Measurements from ENCODE around the gene CLIP1. TPM values are rescaled to one million over a fixed set of nuclear protein-coding genes. Genes with fewer than 3 reads are reported as not detected.

Gene CLIP1
- total and polyA plus RNA-seq, 9 donors: 16.2 to 71.5 (median 37.8) TPM

DNA sequence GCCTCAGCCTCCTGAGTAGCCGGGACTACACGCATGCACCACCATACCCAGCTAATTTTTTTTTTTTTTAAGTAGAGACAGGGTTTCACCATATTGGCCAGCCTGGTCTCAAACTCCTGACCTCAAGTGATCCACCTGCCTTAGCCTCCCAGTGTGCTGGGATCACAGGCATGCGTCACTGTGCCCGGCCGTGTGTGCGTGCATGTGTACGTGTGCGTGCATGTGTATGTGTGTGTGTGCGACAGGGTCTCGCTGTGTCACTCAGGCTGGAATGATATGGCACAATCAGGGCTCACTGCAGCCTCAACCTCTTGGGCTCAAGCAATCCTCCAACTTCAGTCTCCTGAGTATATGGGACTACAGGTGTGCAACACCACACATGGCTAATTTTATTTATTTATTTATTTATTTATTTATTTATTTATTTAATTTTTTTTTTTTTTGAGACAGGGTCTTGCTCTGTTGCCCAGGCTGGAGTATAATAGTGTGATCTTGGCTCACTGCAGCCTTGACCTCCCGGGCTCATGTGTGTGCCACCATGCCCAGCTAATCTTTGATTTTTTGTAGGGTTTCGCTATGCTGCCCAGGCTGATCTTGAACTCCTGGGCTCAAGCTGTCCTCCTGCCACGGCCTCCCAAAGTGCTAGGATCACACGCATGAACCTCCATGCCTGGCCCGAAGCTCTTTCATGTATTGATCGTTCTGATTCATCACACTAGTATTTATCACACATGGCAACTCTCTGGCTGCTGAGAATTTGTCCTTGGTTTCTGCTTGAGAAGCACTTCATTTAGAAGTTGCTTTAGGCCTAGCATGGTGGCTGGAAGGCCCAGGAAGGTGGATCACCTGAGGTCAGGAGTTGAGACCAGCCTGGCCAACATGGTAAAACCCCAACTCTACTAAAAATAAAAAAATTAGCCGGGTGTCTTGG is 35.9 kb upstream of the CLIP1 start:
- 90 to 94% (median 94%) methylated on average over 17 of the region's 17 CpGs for WGBS, 3 donors
- H3K36me3 ChIP-seq: no peaks in the 10 kb centered on the region
- no peak overlapping the region for H3K27ac ChIP-seq
- TF ChIP-seq, protein P1, sequence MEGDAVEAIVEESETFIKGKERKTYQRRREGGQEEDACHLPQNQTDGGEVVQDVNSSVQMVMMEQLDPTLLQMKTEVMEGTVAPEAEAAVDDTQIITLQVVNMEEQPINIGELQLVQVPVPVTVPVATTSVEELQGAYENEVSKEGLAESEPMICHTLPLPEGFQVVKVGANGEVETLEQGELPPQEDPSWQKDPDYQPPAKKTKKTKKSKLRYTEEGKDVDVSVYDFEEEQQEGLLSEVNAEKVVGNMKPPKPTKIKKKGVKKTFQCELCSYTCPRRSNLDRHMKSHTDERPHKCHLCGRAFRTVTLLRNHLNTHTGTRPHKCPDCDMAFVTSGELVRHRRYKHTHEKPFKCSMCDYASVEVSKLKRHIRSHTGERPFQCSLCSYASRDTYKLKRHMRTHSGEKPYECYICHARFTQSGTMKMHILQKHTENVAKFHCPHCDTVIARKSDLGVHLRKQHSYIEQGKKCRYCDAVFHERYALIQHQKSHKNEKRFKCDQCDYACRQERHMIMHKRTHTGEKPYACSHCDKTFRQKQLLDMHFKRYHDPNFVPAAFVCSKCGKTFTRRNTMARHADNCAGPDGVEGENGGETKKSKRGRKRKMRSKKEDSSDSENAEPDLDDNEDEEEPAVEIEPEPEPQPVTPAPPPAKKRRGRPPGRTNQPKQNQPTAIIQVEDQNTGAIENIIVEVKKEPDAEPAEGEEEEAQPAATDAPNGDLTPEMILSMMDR (IDR thresholded peaks at IDR 0.05): no peak
- H3K4me1 ChIP-seq (ENCODE audit: insufficient read depth): no peaks in the 10 kb centered on the region
- peak in 1 of 5 donors; percentile 9 for DNase-seq
- H3K4me3 ChIP-seq: no peak overlapping the region
- intact Hi-C loops (cut with DNase I): no loop called here
- no peaks in the 10 kb centered on the region for H3K9me3 ChIP-seq
- H3K27me3 ChIP-seq: no peaks in the 10 kb centered on the region

DNA sequence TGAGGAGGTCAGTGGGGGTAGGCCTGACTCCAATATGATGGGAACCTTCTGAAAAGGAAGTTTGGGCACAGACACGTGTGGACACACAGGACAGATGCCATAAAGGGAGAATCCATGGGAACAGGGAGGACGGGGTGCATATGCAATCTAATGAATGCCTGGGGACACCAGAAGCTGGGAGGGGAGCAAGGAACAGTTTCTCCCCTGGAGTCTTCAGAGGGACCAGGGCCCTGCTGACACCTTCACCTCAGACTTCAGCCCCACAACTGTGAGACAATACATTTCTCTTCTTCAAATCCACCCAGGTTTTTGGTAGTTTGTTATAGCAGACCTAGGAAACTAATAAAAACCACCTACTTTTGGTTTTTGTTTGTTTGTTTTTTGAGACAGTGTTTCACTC is 35.2 kb upstream of the CLIP1 start:
- WGBS, 3 donors: 58 to 73% (median 68%) methylated on average over 2 of the region's 2 CpGs
- intact Hi-C loops (cut with DNase I): loop anchor here in 1 of 4 donors (2.0 kb wide), 1 partner anchor 21 kb away; no protein-coding TSS in a partner anchor
- DNase-seq: no peak

DNA sequence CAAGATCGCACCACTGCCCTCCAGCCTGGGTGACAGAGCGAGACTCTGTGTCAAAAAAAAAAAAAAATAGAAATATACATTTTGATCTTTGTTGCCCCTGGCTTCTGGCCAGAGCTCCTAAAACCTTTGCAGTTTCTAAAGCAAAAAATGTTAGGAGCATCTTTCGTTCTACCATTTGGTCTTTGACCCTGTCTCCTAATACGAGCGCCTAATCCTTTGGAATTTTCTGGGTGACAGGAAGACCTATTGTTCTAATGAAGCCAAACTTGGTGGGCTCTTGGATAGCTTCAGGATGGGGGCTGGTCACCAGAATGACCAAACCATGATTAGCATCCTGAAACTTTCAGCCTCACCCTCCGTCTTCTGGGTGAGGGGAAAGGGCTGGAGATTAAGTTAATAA is 32.3 kb upstream of the CLIP1 start:
- no peak for DNase-seq
- H3K4me3 ChIP-seq: no peak overlapping the region
- intact Hi-C loops (cut with DNase I): loop anchor here in 1 of 4 donors (1.0 kb wide), 1 partner anchor 31 kb away; no protein-coding TSS in a partner anchor
- TF ChIP-seq, protein P1 (IDR thresholded peaks at IDR 0.05): no peak
- TF ChIP-seq POLR2A (IDR thresholded peaks at IDR 0.05) (no peak), EP300 (IDR thresholded peaks at IDR 0.05) (no peak)
- no peaks in the 10 kb centered on the region for H3K9me3 ChIP-seq
- H3K27ac ChIP-seq: no peak overlapping the region
- 77 to 78% (median 77%) methylated on average over 6 of the region's 6 CpGs for WGBS, 3 donors
- H3K36me3 ChIP-seq: no peaks in the 10 kb centered on the region
- H3K27me3 ChIP-seq: no peaks in the 10 kb centered on the region
- H3K4me1 ChIP-seq (ENCODE audit: insufficient read depth): no peaks in the 10 kb centered on the region

More for the DNA sequence above, 35.2 kb upstream of the CLIP1 start:
- H3K4me1 ChIP-seq (ENCODE audit: insufficient read depth): no peaks in the 10 kb centered on the region
- H3K4me3 ChIP-seq: no peak overlapping the region
- no peaks in the 10 kb centered on the region for H3K9me3 ChIP-seq
- no peak overlapping the region for H3K27ac ChIP-seq
- TF ChIP-seq EP300 (IDR thresholded peaks at IDR 0.05) (no peak), POLR2A (IDR thresholded peaks at IDR 0.05) (no peak)
- TF ChIP-seq, protein P1 (IDR thresholded peaks at IDR 0.05): no peak
- H3K36me3 ChIP-seq: no peaks in the 10 kb centered on the region
- H3K27me3 ChIP-seq: no peaks in the 10 kb centered on the region

DNA sequence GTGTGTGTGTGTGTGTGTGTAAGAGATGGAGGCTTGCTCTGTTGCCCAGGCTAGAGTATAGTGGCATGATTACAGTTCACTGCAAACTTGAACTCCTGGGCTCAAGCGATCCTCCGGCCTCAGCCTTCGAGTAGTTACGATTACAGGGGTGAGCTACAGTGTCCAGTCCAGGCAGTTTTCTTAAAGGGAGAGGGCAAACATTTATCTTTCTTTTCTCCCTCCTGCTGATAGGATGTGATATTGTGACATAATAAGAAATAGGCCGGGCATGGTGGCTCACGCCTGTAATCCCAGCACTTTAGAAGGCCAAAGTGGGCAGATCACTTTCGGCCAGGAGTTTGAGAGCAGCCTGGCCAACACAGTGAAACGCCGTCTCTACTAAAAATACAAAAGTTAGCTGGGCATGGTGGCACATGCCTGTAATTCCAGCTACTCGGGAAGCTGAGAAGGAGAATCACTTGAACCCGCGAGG is 31.8 kb upstream of the CLIP1 start:
- Histone ChIP-seq H3K36me3 (no peaks in the 10 kb centered on the region), H3K9me3 (no peaks in the 10 kb centered on the region), H3K27me3 (no peaks in the 10 kb centered on the region), H3K4me3 (no peak overlapping the region), H3K4me1 (ENCODE audit: insufficient read depth) (no peaks in the 10 kb centered on the region), H3K27ac (no peak overlapping the region)
- no peak for DNase-seq
- no peak for TF ChIP-seq EP300 (IDR thresholded peaks at IDR 0.05)
- WGBS, 3 donors: 86 to 94% (median 92%) methylated on average over 12 of the region's 12 CpGs
- intact Hi-C loops (cut with DNase I): no loop called here

Measured in ovary (tissue), 9 donors.